Fibroblast of lung (primary cell): ENCODE data around the gene MYEF2. TPM values are rescaled to one million over a fixed set of nuclear protein-coding genes. Genes with fewer than 3 reads are reported as not detected.

Experiments used
- DNase-seq, 2 donors: peaks; one replicate each; pipeline versions ENCODE4 v3.0.0 to v3.0.0-alpha.2; 2010; ENCODE audit warnings: low read depth in 2 of 2
- H2AFZ ChIP-seq: 2 replicates; pipeline ENCODE4 v1.5.1; 2012; ENCODE audit warnings: low read length, control low read depth, inconsistent platforms
- H3K27ac ChIP-seq: 2 replicates; pipeline ENCODE4 v1.5.1; 2011; ENCODE audit warnings: low read length, control low read depth; ENCODE audit not compliant: insufficient read depth
- H3K27me3 ChIP-seq: 2 replicates; pipeline ENCODE4 v1.5.1; 2011; ENCODE audit warnings: mild to moderate bottlenecking, low read length; ENCODE audit not compliant: control insufficient read depth, insufficient read depth
- H3K36me3 ChIP-seq: 2 replicates; pipeline ENCODE4 v1.5.1; 2011; ENCODE audit warnings: low read length; ENCODE audit not compliant: control insufficient read depth, insufficient read depth
- H3K4me1 ChIP-seq: 2 replicates; pipeline ENCODE4 v1.5.1; 2011; ENCODE audit warnings: low read length; ENCODE audit not compliant: control insufficient read depth, insufficient read depth; ENCODE audit errors: extremely low read depth
- H3K4me2 ChIP-seq: 2 replicates; pipeline ENCODE4 v1.5.1; 2011; ENCODE audit warnings: low read length, control low read depth; ENCODE audit not compliant: insufficient read depth; ENCODE audit errors: extremely low read depth
- H3K4me3 ChIP-seq, 4 experiments: fragments of 200-600 bp in 1 of 4; sonication (generic) in 1 of 4; replicated peaks in 1 of 4; 2 replicates each; pipeline ENCODE4 v1.5.1; 2011 to 2016; ENCODE audit warnings: low read length in 4 of 4, low read depth in 3 of 4, mild to moderate bottlenecking in 3 of 4, control low read depth in 2 of 4, inconsistent platforms in 1 of 4, mixed read lengths in 1 of 4; ENCODE audit not compliant: insufficient read depth in 1 of 4; ENCODE audit errors: control extremely low read depth in 1 of 4
- H3K79me2 ChIP-seq: 2 replicates; pipeline ENCODE4 v1.5.1; 2012; ENCODE audit warnings: mild to moderate bottlenecking, low read length, inconsistent platforms; ENCODE audit not compliant: control insufficient read depth, insufficient read depth
- H3K9ac ChIP-seq: 2 replicates; pipeline ENCODE4 v1.5.1; 2011; ENCODE audit warnings: mild to moderate bottlenecking, low read length, control low read depth; ENCODE audit not compliant: insufficient read depth
- H3K9me3 ChIP-seq: 2 replicates; pipeline ENCODE4 v1.5.1; 2012; ENCODE audit warnings: low read depth, low read length; ENCODE audit not compliant: control insufficient read depth, insufficient read depth
- H4K20me1 ChIP-seq: 2 replicates; pipeline ENCODE4 v1.5.1; 2011; ENCODE audit warnings: low read length; ENCODE audit not compliant: control insufficient read depth, insufficient read depth; ENCODE audit errors: extremely low read depth
- EZH2 ChIP-seq: IDR thresholded peaks from 2 replicates; pipeline ENCODE4 v1.5.1; 2012; ENCODE audit warnings: low read length, control low read depth, mild to moderate bottlenecking; ENCODE audit errors: missing control alignments
- polyA plus RNA-seq, 2 donors: library from polyadenylated mRNA; depleted of rRNA in 1 of 2; stranded (reverse) in 1 of 2; unstranded in 1 of 2; fragments of >200 nt; gene quantifications; 2 replicates each; pipeline ENCODE4 v1.2.1, GENCODE V29; 2011 to 2012; ENCODE audit warnings: missing spikeins in 1 of 2
- total RNA-seq: library from RNA; depleted of rRNA; stranded (reverse); fragments of >200 nt; gene quantifications from 2 replicates; pipeline ENCODE4 v1.2.1, GENCODE V29; 2014
- TF ChIP-seq, protein P1 (sequence below), 2 donors: IDR thresholded peaks in 1 of 2; conservative IDR thresholded peaks in 1 of 2; 1 replicate in 1 of 2; 2 replicates in 1 of 2; pipeline ENCODE4 v1.5.1; 2011 to 2012; ENCODE audit warnings: low read length in 2 of 2, control low read depth in 1 of 2, inconsistent platforms in 1 of 2, low read depth in 1 of 2, mild to moderate bottlenecking in 1 of 2

Gene MYEF2
- total and polyA plus RNA-seq, 2 donors (not counting 1 experiment from before 2014, with no cell fraction given): 5.3 to 13.5 TPM

DNA sequence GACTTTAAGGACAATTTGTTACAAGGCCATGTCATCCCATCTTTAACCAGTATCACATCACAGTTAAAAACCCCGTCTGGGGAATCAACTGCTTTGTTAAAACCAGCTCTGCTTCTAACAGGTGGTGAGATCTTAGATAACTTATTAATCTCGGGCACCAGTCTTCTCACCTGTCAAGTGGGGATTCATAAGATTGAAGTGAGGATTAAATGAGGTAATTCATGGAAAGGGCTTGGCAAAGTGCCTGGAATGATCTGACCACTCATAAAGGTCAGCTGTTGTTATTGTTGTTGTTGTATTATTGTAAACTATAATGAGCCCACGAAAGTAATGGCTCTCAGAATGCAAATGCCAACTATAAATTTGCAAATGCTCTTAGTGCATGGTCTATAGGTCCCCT is 87.4 kb downstream of the MYEF2 start:
- no peaks in the 10 kb centered on the region for H3K79me2 ChIP-seq
- H3K27me3 ChIP-seq: peaks cover 1% of the 10 kb centered on the region
- no peak overlapping the region for H3K4me3 ChIP-seq
- no peak overlapping the region for H3K27ac ChIP-seq
- TF ChIP-seq, protein P1, sequence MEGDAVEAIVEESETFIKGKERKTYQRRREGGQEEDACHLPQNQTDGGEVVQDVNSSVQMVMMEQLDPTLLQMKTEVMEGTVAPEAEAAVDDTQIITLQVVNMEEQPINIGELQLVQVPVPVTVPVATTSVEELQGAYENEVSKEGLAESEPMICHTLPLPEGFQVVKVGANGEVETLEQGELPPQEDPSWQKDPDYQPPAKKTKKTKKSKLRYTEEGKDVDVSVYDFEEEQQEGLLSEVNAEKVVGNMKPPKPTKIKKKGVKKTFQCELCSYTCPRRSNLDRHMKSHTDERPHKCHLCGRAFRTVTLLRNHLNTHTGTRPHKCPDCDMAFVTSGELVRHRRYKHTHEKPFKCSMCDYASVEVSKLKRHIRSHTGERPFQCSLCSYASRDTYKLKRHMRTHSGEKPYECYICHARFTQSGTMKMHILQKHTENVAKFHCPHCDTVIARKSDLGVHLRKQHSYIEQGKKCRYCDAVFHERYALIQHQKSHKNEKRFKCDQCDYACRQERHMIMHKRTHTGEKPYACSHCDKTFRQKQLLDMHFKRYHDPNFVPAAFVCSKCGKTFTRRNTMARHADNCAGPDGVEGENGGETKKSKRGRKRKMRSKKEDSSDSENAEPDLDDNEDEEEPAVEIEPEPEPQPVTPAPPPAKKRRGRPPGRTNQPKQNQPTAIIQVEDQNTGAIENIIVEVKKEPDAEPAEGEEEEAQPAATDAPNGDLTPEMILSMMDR (conservative IDR thresholded peaks at IDR 0.05 in 1 of 2, IDR thresholded peaks at IDR 0.05 in 1 of 2; ENCODE audit: low read depth in 1 of 2, low read length in 2 of 2): no peak
- no peak for TF ChIP-seq EZH2
- H3K9ac ChIP-seq: no peak overlapping the region
- no peak for DNase-seq
- no peaks in the 10 kb centered on the region for H3K4me1 ChIP-seq
- no peak overlapping the region for H3K4me2 ChIP-seq
- H4K20me1 ChIP-seq: no peaks in the 10 kb centered on the region
- H3K9me3 ChIP-seq: no peaks in the 10 kb centered on the region
- H3K36me3 ChIP-seq: no peaks in the 10 kb centered on the region
- H2AFZ ChIP-seq: no peak overlapping the region

DNA sequence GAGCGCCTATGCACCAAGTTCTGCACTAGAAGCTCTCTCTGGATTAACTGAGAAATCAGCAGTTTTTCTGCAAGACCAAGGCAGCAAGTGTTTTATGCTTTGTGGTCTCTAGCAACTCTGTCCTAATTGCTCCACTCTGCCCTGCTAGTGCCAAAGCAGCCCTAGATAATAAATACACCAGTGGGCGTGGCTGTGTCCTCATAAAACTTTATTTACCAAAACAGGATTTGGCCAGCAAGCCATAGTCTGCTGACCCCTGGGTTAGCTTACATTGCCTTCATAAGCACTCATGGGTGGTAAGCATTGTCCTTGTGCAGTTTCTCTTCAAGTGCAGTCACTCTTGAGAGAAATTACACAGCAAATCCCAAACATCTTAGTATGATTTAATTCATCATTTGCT is 88.0 kb downstream of the MYEF2 start:
- Histone ChIP-seq H3K79me2 (no peaks in the 10 kb centered on the region), H3K9ac (no peak overlapping the region), H3K4me3 (no peak overlapping the region), H3K4me2 (no peak overlapping the region), H3K9me3 (no peaks in the 10 kb centered on the region), H4K20me1 (no peaks in the 10 kb centered on the region), H3K4me1 (no peaks in the 10 kb centered on the region), H3K36me3 (no peaks in the 10 kb centered on the region), H2AFZ (no peak overlapping the region), H3K27ac (no peak overlapping the region), H3K27me3 (peaks cover 4% of the 10 kb centered on the region)
- no peak for DNase-seq
- no peak for TF ChIP-seq EZH2
- TF ChIP-seq, protein P1 (conservative IDR thresholded peaks at IDR 0.05 in 1 of 2, IDR thresholded peaks at IDR 0.05 in 1 of 2; ENCODE audit: low read depth in 1 of 2, low read length in 2 of 2): no peak

DNA sequence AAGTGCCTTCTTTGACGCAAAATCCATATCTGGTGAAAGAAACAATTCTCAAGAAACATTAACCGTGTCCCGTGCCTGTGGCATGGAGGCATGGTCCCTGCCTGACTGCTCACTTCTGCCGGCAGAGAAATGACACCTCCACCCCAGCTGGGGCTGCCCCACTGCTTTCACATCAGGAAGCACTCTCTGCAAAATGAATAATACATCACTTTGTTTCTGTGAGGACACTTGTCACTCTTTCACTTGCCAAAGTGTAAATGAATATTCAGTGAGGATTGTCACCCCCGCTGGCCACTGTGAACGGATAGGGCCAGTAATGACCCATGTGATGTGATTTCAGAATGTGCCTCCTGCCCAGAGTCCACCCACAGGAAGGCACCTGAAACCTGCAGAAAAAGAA is 88.4 kb downstream of the MYEF2 start:
- Histone ChIP-seq H3K79me2 (no peaks in the 10 kb centered on the region), H2AFZ (no peak overlapping the region), H3K36me3 (no peaks in the 10 kb centered on the region), H3K27ac (no peak overlapping the region), H3K4me3 (no peak overlapping the region), H3K9ac (no peak overlapping the region), H4K20me1 (no peaks in the 10 kb centered on the region), H3K4me1 (no peaks in the 10 kb centered on the region), H3K9me3 (no peaks in the 10 kb centered on the region), H3K4me2 (no peak overlapping the region), H3K27me3 (peaks cover 4% of the 10 kb centered on the region)
- TF ChIP-seq EZH2: no peak
- TF ChIP-seq, protein P1 (conservative IDR thresholded peaks at IDR 0.05 in 1 of 2, IDR thresholded peaks at IDR 0.05 in 1 of 2; ENCODE audit: low read depth in 1 of 2, low read length in 2 of 2): no peak
- no peak for DNase-seq
